HepG2 (cell line): Measurements from ENCODE around the gene CTNNA1. TPM values are rescaled to one million over a fixed set of nuclear protein-coding genes. Genes with fewer than 3 reads are reported as not detected.
A peak's percentile ranks its signal among the peaks of the same experiment; 100 is the strongest.

ENCODE experiments used
- ATAC-seq: fragments of 200-7000 bp; cut with Tn5 transposase; 3 replicates; pipeline ENCODE4 v1.9.1; 2020; ENCODE audit warnings: mild to moderate bottlenecking, moderate library complexity
- BruUV-seq: library from RNA; stranded (reverse); fragments of 400-500 nt; replicated peaks from 2 replicates; lab custom pipeline; 2021; lab: Mats Ljungman, UMichigan
- CTCF ChIA-PET: fragments of 300-600 bp; formaldehyde crosslinking; extraction: SDS; loops from one replicate; lab custom pipeline; 2021; ENCODE audit warnings: low total read pairs, inconsistent platforms, low intra/inter-chr PET ratio; lab: Yijun Ruan, JAX
- POLR2A ChIA-PET: fragments of 350-600 bp; sonication (Branson Sonifier 250); formaldehyde crosslinking; loops from one replicate; lab custom pipeline; 2020; ENCODE audit warnings: antibody characterized with exemption, inconsistent platforms; lab: Yijun Ruan, JAX
- DNase-seq: peaks from one replicate; pipeline ENCODE4 v3.0.0-alpha.2; 2015; ENCODE audit warnings: low spot score
- FAIRE-seq: peaks from 3 replicates; lab custom pipeline; 2011; peaks lifted over from hg19 to GRCh38; lab: Jason Lieb, UNC
- H2AFZ ChIP-seq: one replicate; pipeline ENCODE4 v1.6.1; 2011; ENCODE audit warnings: low read length, inconsistent platforms
- H3K27ac ChIP-seq: fragments of 300-600 bp; 3 replicates; pipeline ENCODE4 v1.8.0; 2011; ENCODE audit warnings: mixed run types, mild to moderate bottlenecking, mixed read lengths, low read length, inconsistent platforms; ENCODE audit not compliant: insufficient read depth; ENCODE audit errors: extremely low read length
- H3K27me3 ChIP-seq, 2 experiments: fragments of 200-600 bp in 1 of 2; 2 replicates in 1 of 2; 3 replicates in 1 of 2; pipeline versions ENCODE4 v1.6.0 to v1.8.0; 2011; ENCODE audit warnings: low read length in 2 of 2, mild to moderate bottlenecking in 2 of 2, moderate library complexity in 2 of 2, inconsistent platforms in 1 of 2; ENCODE audit not compliant: insufficient read depth in 2 of 2, control insufficient read depth in 1 of 2
- H3K36me3 ChIP-seq, 2 experiments: fragments of 200-600 bp in 1 of 2; replicated peaks in 1 of 2; 2 replicates in 1 of 2; 3 replicates in 1 of 2; pipeline versions ENCODE4 v1.5.1 to v1.8.0; 2011; ENCODE audit warnings: low read length in 2 of 2, inconsistent platforms in 1 of 2; ENCODE audit not compliant: insufficient read depth in 2 of 2, control insufficient read depth in 1 of 2
- H3K4me1 ChIP-seq: 2 replicates; pipeline ENCODE4 v1.5.1; 2012; ENCODE audit warnings: low read length, inconsistent platforms; ENCODE audit not compliant: insufficient read depth
- H3K4me2 ChIP-seq: 2 replicates; pipeline ENCODE4 v1.6.0; 2011; ENCODE audit warnings: low read depth, low read length, inconsistent platforms
- H3K4me3 ChIP-seq, 3 experiments: fragments of 200-600 bp in 1 of 3; sonication (generic), shearing (Covaris generic) in 1 of 3; replicated peaks in 1 of 3; 2 replicates each; pipeline ENCODE4 v1.5.1; 2011 to 2016; ENCODE audit warnings: low read length in 3 of 3, inconsistent platforms in 2 of 3, low read depth in 2 of 3, mild to moderate bottlenecking in 2 of 3, control low read depth in 1 of 3, mixed read lengths in 1 of 3; ENCODE audit not compliant: insufficient read depth in 1 of 3
- H3K79me2 ChIP-seq: one replicate; pipeline ENCODE4 v1.6.1; 2011; ENCODE audit warnings: low read length, inconsistent platforms; ENCODE audit not compliant: insufficient read depth
- H3K9ac ChIP-seq: 2 replicates; pipeline ENCODE4 v1.6.0; 2011; ENCODE audit warnings: mild to moderate bottlenecking, low read depth, low read length, inconsistent platforms; ENCODE audit not compliant: insufficient read depth
- H3K9me3 ChIP-seq: 2 replicates; pipeline ENCODE4 v1.5.1; 2012; ENCODE audit warnings: mild to moderate bottlenecking, low read length
- H4K20me1 ChIP-seq: 2 replicates; pipeline ENCODE4 v1.6.0; 2011; ENCODE audit warnings: inconsistent platforms, mild to moderate bottlenecking, low read length, moderate library complexity; ENCODE audit not compliant: insufficient read depth
- ARID3A ChIP-seq: IDR thresholded peaks from 2 replicates; pipeline ENCODE4 v1.6.1; 2012; ENCODE audit warnings: low read depth, low read length, improper control_type of control experiment
- DMAP1 ChIP-seq: IDR thresholded peaks from 2 replicates; pipeline ENCODE4 v1.6.1; 2016
- E2F2 ChIP-seq: sonication (generic); formaldehyde crosslinking; IDR thresholded peaks from 2 replicates; pipeline ENCODE4 v1.4.0; 2020; ENCODE audit warnings: missing genetic modification reagents, borderline replicate concordance
- HNRNPK ChIP-seq: fragments of 200-400 bp; formaldehyde crosslinking; IDR thresholded peaks from 2 replicates; pipeline ENCODE4 v1.6.1; 2018; ENCODE audit warnings: low read length, low read depth, moderate library complexity, mild to moderate bottlenecking; ENCODE audit not compliant: poor library complexity, severe bottlenecking
- NRL ChIP-seq: sonication (generic); formaldehyde crosslinking; IDR thresholded peaks from 2 replicates; pipeline ENCODE4 v1.5.0; 2020; ENCODE audit warnings: missing genetic modification reagents, mild to moderate bottlenecking, moderate library complexity, borderline replicate concordance
- PAWR ChIP-seq: sonication (generic); formaldehyde crosslinking; IDR thresholded peaks from 2 replicates; pipeline ENCODE4 v1.4.0; 2020; ENCODE audit warnings: missing genetic modification reagents, mild to moderate bottlenecking, borderline replicate concordance
- RNF2 ChIP-seq: fragments of 450-650 bp; conservative IDR thresholded peaks from 2 replicates; pipeline ENCODE4 v1.6.1; 2016; ENCODE audit warnings: low read depth
- TEAD2 ChIP-seq: sonication (generic); formaldehyde crosslinking; IDR thresholded peaks from 2 replicates; pipeline ENCODE4 v1.9.0; 2021; ENCODE audit warnings: missing genetic modification reagents
- U2AF1 ChIP-seq: fragments of 200-400 bp; formaldehyde crosslinking; optimal IDR thresholded peaks from 2 replicates; pipeline ENCODE3; 2017; ENCODE audit warnings: mild to moderate bottlenecking, low read depth, low read length
- ZBTB1 ChIP-seq: sonication (generic); formaldehyde crosslinking; IDR thresholded peaks from 2 replicates; pipeline ENCODE4 v1.4.0; 2020; ENCODE audit warnings: missing genetic modification reagents, borderline replicate concordance
- ZFP90 ChIP-seq: sonication (generic); formaldehyde crosslinking; IDR thresholded peaks from 2 replicates; pipeline ENCODE4 v1.8.0; 2022; ENCODE audit warnings: missing genetic modification reagents, mild to moderate bottlenecking, inconsistent platforms, borderline replicate concordance
- ZNF101 ChIP-seq: sonication (generic); formaldehyde crosslinking; IDR thresholded peaks from 2 replicates; pipeline ENCODE4 v1.4.0; 2020; ENCODE audit warnings: mild to moderate bottlenecking, low read depth, missing genetic modification reagents, borderline replicate concordance
- ZNF652 ChIP-seq: IDR thresholded peaks from 2 replicates; pipeline ENCODE4 v1.6.1; 2016; ENCODE audit warnings: low read depth, borderline replicate concordance
- WGBS: methylation state at CpG from one replicate; pipeline ENCODE4 v1.1.6; 2017; ENCODE audit warnings: low lambda C conversion rate; 5-methylcytosine and 5-hydroxymethylcytosine counted together
- in situ Hi-C: cut with HindIII; loops from 2 replicates; pipeline ENCODE4 v1.10.0; 2017; ENCODE audit warnings: low pct_unique_long_range_greater_than_20kb; ENCODE audit not compliant: extremely low pct_ligation_motif_present
- intact Hi-C: fragments of 100-400 bp; cut with micrococcal nuclease; formaldehyde crosslinking; loops from one replicate; pipeline ENCODE4 v1.10.0; 2022; ENCODE audit not compliant: unreplicated experiment
- polyA plus RNA-seq, 8 experiments: library from polyadenylated mRNA; depleted of rRNA in 3 of 8; stranded (reverse) in 7 of 8; unstranded in 1 of 8; fragments of >200 nt; fragmentation: Illumina TruSeq in 4 of 8; extraction: Trizol in 4 of 8; gene quantifications; 2 replicates each; pipeline versions ENCODE4 v1.2.1 to v1.2.3, GENCODE V29; 2011 to 2016; ENCODE audit warnings: low read depth in 4 of 8, missing spikeins in 1 of 8, mixed read lengths in 1 of 8; ENCODE audit not compliant: insufficient read depth in 1 of 8
- total RNA-seq, 5 experiments: library from RNA; depleted of rRNA; stranded (reverse); fragments of >200 nt; fragmentation: Illumina TruSeq; extraction: Trizol; gene quantifications; 2 replicates each; pipeline ENCODE4 v1.2.3, GENCODE V29; 2016; ENCODE audit warnings: low read depth in 1 of 5
- TF ChIP-seq, protein P1 (sequence below): sonication (generic); formaldehyde crosslinking; IDR thresholded peaks from 2 replicates; pipeline ENCODE4 v1.4.0; 2020; ENCODE audit warnings: missing genetic modification reagents

Gene CTNNA1
- total and polyA plus RNA-seq, 2 of the 13 experiments (the other 11 are each of a cell fraction or from before 2014, with no cell fraction given): 66.8 to 162 TPM

DNA sequence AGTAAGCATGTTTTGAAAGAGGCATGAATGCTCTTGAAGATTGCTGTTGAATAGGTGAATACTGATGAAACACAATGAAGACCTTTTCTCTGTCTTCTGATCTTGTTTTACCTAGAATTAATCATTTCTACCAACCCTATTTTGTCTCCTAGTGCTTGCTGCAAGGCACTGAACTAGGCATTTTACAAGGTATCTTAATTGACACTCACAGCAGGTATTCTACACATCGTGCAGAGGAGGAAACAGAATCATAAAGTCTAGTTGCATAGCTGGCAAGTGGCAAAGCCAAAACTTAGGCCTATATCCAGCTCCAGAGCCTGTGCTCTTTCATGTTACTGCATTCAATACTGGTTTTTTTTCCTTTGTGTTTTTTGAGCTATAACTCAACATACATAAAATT lies 50.7 kb downstream of the CTNNA1 start (continued):
- TF ChIP-seq HNRNPK: no peak
- TF ChIP-seq PAWR (CRISPR knock-in tag): no peak

DNA sequence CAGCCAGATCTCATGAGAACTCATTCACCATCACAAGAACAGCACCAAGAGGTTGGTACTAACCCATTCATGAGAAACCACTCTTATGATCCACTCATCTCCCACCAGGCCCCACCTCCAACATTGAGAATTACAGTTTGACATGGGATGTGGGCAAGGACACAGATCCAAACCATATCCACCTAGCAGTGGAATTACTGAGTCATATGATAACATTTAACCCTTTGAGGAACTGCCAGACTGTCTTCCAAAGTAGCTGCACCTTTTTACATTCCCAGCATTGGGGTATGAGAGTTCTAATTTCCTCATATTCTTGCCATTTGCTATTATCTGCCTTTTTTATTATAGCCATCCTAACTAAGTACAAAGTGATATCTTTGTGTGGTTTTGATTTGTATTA lies 51.9 kb downstream of the CTNNA1 start:
- H3K9me3 ChIP-seq: no peaks in the 10 kb centered on the region
- H3K4me3 ChIP-seq: no peak overlapping the region
- peaks cover 35% of the 10 kb centered on the region for H3K79me2 ChIP-seq
- H3K27me3 ChIP-seq: no peaks in the 10 kb centered on the region
- no peak overlapping the region for H3K4me2 ChIP-seq
- H3K4me1 ChIP-seq: no peaks in the 10 kb centered on the region
- CTCF ChIA-PET: no interaction called here
- BruUV-seq: no TSS peak
- DNase-seq (no peak), ATAC-seq (no peak), FAIRE-seq (no peak)
- no peak overlapping the region for H3K27ac ChIP-seq
- TF ChIP-seq ZNF652 (CRISPR knock-in tag) (peak; percentile 75), TEAD2 (no peak)
- POLR2A ChIA-PET: no interaction called here
- no peak overlapping the region for H3K9ac ChIP-seq
- H4K20me1 ChIP-seq: 0 out of 2 replicates have a peak, but pooled peaks cover 10% of the 10 kb centered on the region
- peaks cover 4 to 8% of the 10 kb centered on the region in 2 experiments; a peak in 4 of 5 replicates for H3K36me3 ChIP-seq
- intact Hi-C loops: no loop called here
- in situ Hi-C loops: no loop called here
- no peak overlapping the region for H2AFZ ChIP-seq

DNA sequence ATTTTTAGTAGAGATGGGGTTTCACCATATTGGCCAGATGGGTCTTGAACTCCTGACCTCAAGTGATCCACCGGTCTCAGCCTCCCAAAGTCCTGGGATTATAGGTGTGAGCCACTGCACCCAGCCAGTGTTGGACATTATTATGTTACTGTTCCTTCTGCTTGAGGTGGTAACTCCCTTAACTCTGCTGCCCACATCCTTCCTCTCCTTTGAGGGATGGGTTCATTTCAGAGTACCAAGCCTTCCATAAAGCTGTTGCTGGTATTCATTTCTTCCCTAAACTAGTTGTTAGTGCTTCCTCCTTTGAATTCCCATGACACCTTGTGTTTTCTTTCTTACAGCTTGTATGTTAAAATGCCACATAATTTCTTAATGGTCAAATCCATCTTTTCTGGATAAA lies 54.0 kb downstream of the CTNNA1 start:
- FAIRE-seq: no peak
- no peak overlapping the region for H3K27ac ChIP-seq
- intact Hi-C loops: no loop called here
- no TSS peak for BruUV-seq
- H3K4me2 ChIP-seq: no peak overlapping the region
- ATAC-seq: no peak
- H3K36me3 ChIP-seq: peaks cover 5 to 14% of the 10 kb centered on the region in 2 experiments
- POLR2A ChIA-PET: no interaction called here
- no peak overlapping the region for H2AFZ ChIP-seq
- H3K4me3 ChIP-seq: no peak overlapping the region
- H3K9me3 ChIP-seq: no peaks in the 10 kb centered on the region
- H3K79me2 ChIP-seq: peaks cover 30% of the 10 kb centered on the region
- no peak for DNase-seq
- in situ Hi-C loops: no loop called here
- WGBS: 100% methylated on average over 1 of the region's 1 CpG
- H3K4me1 ChIP-seq: no peaks in the 10 kb centered on the region
- no peak overlapping the region for H3K9ac ChIP-seq
- CTCF ChIA-PET: no interaction called here
- 0 out of 2 replicates have a peak, but pooled peaks cover 10% of the 10 kb centered on the region for H4K20me1 ChIP-seq
- H3K27me3 ChIP-seq: no peaks in the 10 kb centered on the region
- TF ChIP-seq E2F2 (CRISPR knock-in tag) (no peak), ZNF101 (CRISPR knock-in tag) (no peak), ARID3A (no peak), RNF2 (no peak), ZBTB1 (no peak), NRL (CRISPR knock-in tag) (no peak), DMAP1 (CRISPR knock-in tag) (no peak), ZFP90 (CRISPR knock-in tag) (no peak), U2AF1 (no peak)
- TF ChIP-seq, protein P1, sequence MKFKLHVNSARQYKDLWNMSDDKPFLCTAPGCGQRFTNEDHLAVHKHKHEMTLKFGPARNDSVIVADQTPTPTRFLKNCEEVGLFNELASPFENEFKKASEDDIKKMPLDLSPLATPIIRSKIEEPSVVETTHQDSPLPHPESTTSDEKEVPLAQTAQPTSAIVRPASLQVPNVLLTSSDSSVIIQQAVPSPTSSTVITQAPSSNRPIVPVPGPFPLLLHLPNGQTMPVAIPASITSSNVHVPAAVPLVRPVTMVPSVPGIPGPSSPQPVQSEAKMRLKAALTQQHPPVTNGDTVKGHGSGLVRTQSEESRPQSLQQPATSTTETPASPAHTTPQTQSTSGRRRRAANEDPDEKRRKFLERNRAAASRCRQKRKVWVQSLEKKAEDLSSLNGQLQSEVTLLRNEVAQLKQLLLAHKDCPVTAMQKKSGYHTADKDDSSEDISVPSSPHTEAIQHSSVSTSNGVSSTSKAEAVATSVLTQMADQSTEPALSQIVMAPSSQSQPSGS (CRISPR knock-in tag): no peak
